Keratinocyte (primary cell): Measurements from ENCODE around the gene TMEM147. TPM values are rescaled to one million over a fixed set of nuclear protein-coding genes. Genes with fewer than 3 reads are reported as not detected.

Experiments used
- DNase-seq: peaks from one replicate; pipeline ENCODE4 v3.0.0-alpha.2; 2011; ENCODE audit warnings: low read depth, missing footprints, low spot score
- FAIRE-seq: peaks from 2 replicates; lab custom pipeline; 2011; peaks lifted over from hg19 to GRCh38; lab: Jason Lieb, UNC
- H2AFZ ChIP-seq: 2 replicates; pipeline ENCODE4 v1.6.0; 2012; ENCODE audit warnings: low read length, control low read depth, inconsistent platforms; ENCODE audit not compliant: control insufficient read depth
- H3K27ac ChIP-seq: 2 replicates; pipeline ENCODE4 v1.5.1; 2011; ENCODE audit warnings: low read length; ENCODE audit not compliant: control insufficient read depth, insufficient read depth
- H3K27me3 ChIP-seq: 3 replicates; pipeline ENCODE4 v1.6.0; 2011; ENCODE audit warnings: low read length; ENCODE audit not compliant: control insufficient read depth, insufficient read depth; ENCODE audit errors: extremely low read depth
- H3K36me3 ChIP-seq, 2 experiments: 2 replicates in 1 of 2; 3 replicates in 1 of 2; pipeline ENCODE4 v1.5.1; 2011; ENCODE audit warnings: low read length in 2 of 2, mild to moderate bottlenecking in 1 of 2; ENCODE audit not compliant: control insufficient read depth in 2 of 2, insufficient read depth in 2 of 2; ENCODE audit errors: extremely low read depth in 1 of 2
- H3K4me1 ChIP-seq: 3 replicates; pipeline ENCODE4 v1.5.1; 2011; ENCODE audit warnings: low read length; ENCODE audit not compliant: control insufficient read depth, insufficient read depth; ENCODE audit errors: extremely low read depth
- H3K4me2 ChIP-seq: 3 replicates; pipeline ENCODE4 v1.6.0; 2011; ENCODE audit warnings: low read depth, low read length; ENCODE audit not compliant: control insufficient read depth, insufficient read depth; ENCODE audit errors: extremely low read depth
- H3K4me3 ChIP-seq, 3 experiments: fragments of 200-600 bp in 1 of 3; sonication (generic) in 1 of 3; 2 replicates in 2 of 3; 3 replicates in 1 of 3; pipeline ENCODE4 v1.5.1; 2011 to 2016; ENCODE audit warnings: low read length in 3 of 3, mild to moderate bottlenecking in 3 of 3, control low read depth in 2 of 3, inconsistent platforms in 1 of 3, low read depth in 1 of 3, mixed read lengths in 1 of 3, mixed run types in 1 of 3, moderate library complexity in 1 of 3; ENCODE audit not compliant: control insufficient read depth in 2 of 3, insufficient read depth in 2 of 3; ENCODE audit errors: extremely low read depth in 1 of 3
- H3K79me2 ChIP-seq: 2 replicates; pipeline ENCODE4 v1.6.0; 2012; ENCODE audit warnings: low read length; ENCODE audit not compliant: control insufficient read depth, insufficient read depth
- H3K9ac ChIP-seq: 3 replicates; pipeline ENCODE4 v1.6.0; 2011; ENCODE audit warnings: low read length; ENCODE audit not compliant: control insufficient read depth, insufficient read depth; ENCODE audit errors: extremely low read depth
- H3K9me1 ChIP-seq: 3 replicates; pipeline ENCODE4 v1.6.0; 2011; ENCODE audit warnings: low read length; ENCODE audit not compliant: control insufficient read depth, insufficient read depth; ENCODE audit errors: extremely low read depth
- H3K9me3 ChIP-seq: 2 replicates; pipeline ENCODE4 v1.5.1; 2012; ENCODE audit warnings: low read depth, low read length; ENCODE audit not compliant: control insufficient read depth
- H4K20me1 ChIP-seq: 3 replicates; pipeline ENCODE4 v1.6.0; 2011; ENCODE audit warnings: low read length; ENCODE audit not compliant: control insufficient read depth, insufficient read depth; ENCODE audit errors: extremely low read depth
- CTCF ChIP-seq, 3 experiments: IDR thresholded peaks in 1 of 3; conservative IDR thresholded peaks in 1 of 3; optimal IDR thresholded peaks in 1 of 3; 2 replicates in 2 of 3; 3 replicates in 1 of 3; pipeline versions ENCODE3 to v1.5.1; 2011; ENCODE audit warnings: low read length in 3 of 3, mild to moderate bottlenecking in 3 of 3, moderate library complexity in 2 of 3, control low read depth in 1 of 3, inconsistent platforms in 1 of 3; ENCODE audit not compliant: insufficient read depth in 2 of 3; ENCODE audit errors: extremely low read depth in 1 of 3
- EZH2 ChIP-seq: IDR thresholded peaks from one replicate; pipeline ENCODE4 v1.6.1; 2012; ENCODE audit warnings: inconsistent platforms, mild to moderate bottlenecking, low read length, moderate library complexity
- dilution Hi-C: fragments of 300-500 bp; cut with MboI; formaldehyde crosslinking; loops from one replicate; pipeline ENCODE4 v1.7.0; 2020; ENCODE audit warnings: low sequenced_read_pairs; ENCODE audit not compliant: extremely low pct_ligation_motif_present
- polyA plus RNA-seq, 5 experiments: library from polyadenylated mRNA; depleted of rRNA in 3 of 5; stranded (reverse) in 3 of 5; stranded (forward) in 1 of 5; unstranded in 1 of 5; fragments of >200 nt; gene quantifications; 1 replicate in 1 of 5; 2 replicates in 3 of 5; 3 replicates in 1 of 5; pipeline versions ENCODE4 v1.2.1 to v1.2.3, GENCODE V29; 2011 to 2012; ENCODE audit warnings: missing spikeins in 2 of 5, low read depth in 1 of 5, low replicate concordance in 1 of 5

Gene TMEM147
- polyA plus RNA-seq, 1 donor (not counting 4 experiments of a cell fraction or from before 2014, with no cell fraction given): 134 TPM

- Histone ChIP-seq H3K9me1 (no peaks in the 10 kb centered on the region), H2AFZ (no peak overlapping the region), H3K79me2 (no peaks in the 10 kb centered on the region), H4K20me1 (no peaks in the 10 kb centered on the region), H3K27me3 (no peaks in the 10 kb centered on the region), H3K27ac (no peak overlapping the region), H3K4me1 (no peaks in the 10 kb centered on the region), H3K4me3 (no peak overlapping the region), H3K9ac (no peak overlapping the region), H3K9me3 (no peaks in the 10 kb centered on the region), H3K36me3 (no peaks in the 10 kb centered on the region), H3K4me2 (no peak overlapping the region)
- FAIRE-seq: no peak
- no peak for DNase-seq
- no peak for TF ChIP-seq EZH2
- TF ChIP-seq CTCF (optimal IDR thresholded peaks at IDR 0.05 in 1 of 3, IDR thresholded peaks at IDR 0.05 in 1 of 3, conservative IDR thresholded peaks at IDR 0.05 in 1 of 3; ENCODE audit: extremely low read depth in 1 of 3, insufficient read depth in 2 of 3, low read length in 3 of 3): no peak
- dilution Hi-C loops: no loop called here
Observed at GRCh38 chr19:35569281-35569781, 23.9 kb downstream of the TMEM147 start.

- H3K27ac ChIP-seq: no peak overlapping the region
- no peak for DNase-seq
- no peak overlapping the region for H3K4me2 ChIP-seq
- FAIRE-seq: no peak
- no peaks in the 10 kb centered on the region for H3K79me2 ChIP-seq
- no peaks in the 10 kb centered on the region for H3K9me1 ChIP-seq
- no peaks in the 10 kb centered on the region for H3K27me3 ChIP-seq
- TF ChIP-seq EZH2 (no peak), CTCF (optimal IDR thresholded peaks at IDR 0.05 in 1 of 3, IDR thresholded peaks at IDR 0.05 in 1 of 3, conservative IDR thresholded peaks at IDR 0.05 in 1 of 3; ENCODE audit: extremely low read depth in 1 of 3, insufficient read depth in 2 of 3, low read length in 3 of 3) (no peak)
- H3K9ac ChIP-seq: no peak overlapping the region
- H3K9me3 ChIP-seq: no peaks in the 10 kb centered on the region
- no peaks in the 10 kb centered on the region for H3K4me1 ChIP-seq
- H4K20me1 ChIP-seq: no peaks in the 10 kb centered on the region
- H2AFZ ChIP-seq: no peak overlapping the region
- dilution Hi-C loops: no loop called here
- no peaks in the 10 kb centered on the region for H3K36me3 ChIP-seq
- H3K4me3 ChIP-seq: no peak overlapping the region
Observed at GRCh38 chr19:35571406-35571965, 26.1 kb downstream of the TMEM147 start.
